ENCODE data around the gene STOML1. TPM values are rescaled to one million over a fixed set of nuclear protein-coding genes. Genes with fewer than 3 reads are reported as not detected.

STOML1 gene
- total RNA-seq, 1 experiment from 2014 or later: 5.4 TPM

DNA sequence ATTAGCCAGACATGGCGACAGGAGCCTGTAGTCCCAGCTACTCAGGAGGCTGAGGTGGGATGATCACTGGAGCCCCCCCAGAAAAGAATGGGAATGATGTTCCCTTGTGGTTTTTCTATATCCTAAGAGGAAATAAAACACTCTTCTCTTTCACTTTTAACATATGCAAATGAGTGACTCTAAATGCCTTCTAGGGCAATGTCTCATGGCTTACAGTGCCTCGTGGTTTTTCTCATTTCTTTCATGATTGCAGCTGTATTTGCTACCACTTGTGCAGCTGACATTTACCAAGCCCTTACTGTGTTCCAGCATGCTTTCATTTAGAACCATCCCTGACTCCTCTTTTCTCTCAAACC lies 26.4 kb downstream of the STOML1 start:
- no peak overlapping the region for H3K27ac Mint-ChIP-seq
- ATAC-seq (no peak), DNase-seq (ENCODE audit: low spot score) (no peak)
- H3K9me3 Mint-ChIP-seq: no peaks in the 10 kb centered on the region
- TF ChIP-seq FOXP1 (CRISPR knock-in tag; IDR thresholded peaks at IDR 0.05; ENCODE audit: borderline replicate concordance): no peak
- no peak for TF ChIP-seq MAX (CRISPR knock-in tag; IDR thresholded peaks at IDR 0.05)
- no peak for TF ChIP-seq ZNF423 (CRISPR knock-in tag; IDR thresholded peaks at IDR 0.05)
- TF ChIP-seq, protein P1, sequence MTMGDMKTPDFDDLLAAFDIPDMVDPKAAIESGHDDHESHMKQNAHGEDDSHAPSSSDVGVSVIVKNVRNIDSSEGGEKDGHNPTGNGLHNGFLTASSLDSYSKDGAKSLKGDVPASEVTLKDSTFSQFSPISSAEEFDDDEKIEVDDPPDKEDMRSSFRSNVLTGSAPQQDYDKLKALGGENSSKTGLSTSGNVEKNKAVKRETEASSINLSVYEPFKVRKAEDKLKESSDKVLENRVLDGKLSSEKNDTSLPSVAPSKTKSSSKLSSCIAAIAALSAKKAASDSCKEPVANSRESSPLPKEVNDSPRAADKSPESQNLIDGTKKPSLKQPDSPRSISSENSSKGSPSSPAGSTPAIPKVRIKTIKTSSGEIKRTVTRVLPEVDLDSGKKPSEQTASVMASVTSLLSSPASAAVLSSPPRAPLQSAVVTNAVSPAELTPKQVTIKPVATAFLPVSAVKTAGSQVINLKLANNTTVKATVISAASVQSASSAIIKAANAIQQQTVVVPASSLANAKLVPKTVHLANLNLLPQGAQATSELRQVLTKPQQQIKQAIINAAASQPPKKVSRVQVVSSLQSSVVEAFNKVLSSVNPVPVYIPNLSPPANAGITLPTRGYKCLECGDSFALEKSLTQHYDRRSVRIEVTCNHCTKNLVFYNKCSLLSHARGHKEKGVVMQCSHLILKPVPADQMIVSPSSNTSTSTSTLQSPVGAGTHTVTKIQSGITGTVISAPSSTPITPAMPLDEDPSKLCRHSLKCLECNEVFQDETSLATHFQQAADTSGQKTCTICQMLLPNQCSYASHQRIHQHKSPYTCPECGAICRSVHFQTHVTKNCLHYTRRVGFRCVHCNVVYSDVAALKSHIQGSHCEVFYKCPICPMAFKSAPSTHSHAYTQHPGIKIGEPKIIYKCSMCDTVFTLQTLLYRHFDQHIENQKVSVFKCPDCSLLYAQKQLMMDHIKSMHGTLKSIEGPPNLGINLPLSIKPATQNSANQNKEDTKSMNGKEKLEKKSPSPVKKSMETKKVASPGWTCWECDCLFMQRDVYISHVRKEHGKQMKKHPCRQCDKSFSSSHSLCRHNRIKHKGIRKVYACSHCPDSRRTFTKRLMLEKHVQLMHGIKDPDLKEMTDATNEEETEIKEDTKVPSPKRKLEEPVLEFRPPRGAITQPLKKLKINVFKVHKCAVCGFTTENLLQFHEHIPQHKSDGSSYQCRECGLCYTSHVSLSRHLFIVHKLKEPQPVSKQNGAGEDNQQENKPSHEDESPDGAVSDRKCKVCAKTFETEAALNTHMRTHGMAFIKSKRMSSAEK (CRISPR knock-in tag; IDR thresholded peaks at IDR 0.05; ENCODE audit: borderline replicate concordance): no peak
- TF ChIP-seq RELA (CRISPR knock-in tag; IDR thresholded peaks at IDR 0.05; ENCODE audit: borderline replicate concordance): no peak
- TF ChIP-seq TP53 (CRISPR knock-in tag; IDR thresholded peaks at IDR 0.05): no peak
- TF ChIP-seq GABPB1 (CRISPR knock-in tag; IDR thresholded peaks at IDR 0.05): no peak
- no peak for TF ChIP-seq ZNF232 (CRISPR knock-in tag; IDR thresholded peaks at IDR 0.05)
- TF ChIP-seq KAT7 (CRISPR knock-in tag; IDR thresholded peaks at IDR 0.05; ENCODE audit: borderline replicate concordance): no peak
- POLR2A ChIA-PET: interaction anchor here (0.7 to 1.0 kb wide), 2 partner anchors 29 to 295 kb away, joined by 3 to 9 read pairs; partner anchors contain the start of gene PML
- peaks cover 27% of the 10 kb centered on the region for H3K4me1 Mint-ChIP-seq
- CTCF ChIA-PET: interaction anchor here (0.6 to 6.6 kb wide), 22 partner anchors 8 to 887 kb away, joined by 3 to 93 read pairs (median 5); partner anchors contain the start of gene LOXL1
- H3K27me3 Mint-ChIP-seq (ENCODE audit: low read depth): no peaks in the 10 kb centered on the region
- H3K36me3 Mint-ChIP-seq: no peaks in the 10 kb centered on the region
- H3K4me3 Mint-ChIP-seq: 0 out of 2 replicates have a peak overlapping the region, but pooled peaks have one; percentile 38

- POLR2A ChIA-PET: interaction anchor here (0.7 to 1.0 kb wide), 3 partner anchors 29 to 295 kb away, joined by 3 to 9 read pairs (median 3); partner anchors contain the start of gene PML
- H3K27me3 Mint-ChIP-seq (ENCODE audit: low read depth): no peaks in the 10 kb centered on the region
- H3K4me1 Mint-ChIP-seq: peaks cover 27% of the 10 kb centered on the region
- H3K4me3 Mint-ChIP-seq: peak overlapping the region; percentile 50
- CTCF ChIA-PET: interaction anchor here (0.6 to 6.6 kb wide), 29 partner anchors 8 to 887 kb away, joined by 3 to 93 read pairs (median 5); partner anchors contain the start of genes LOXL1 and PML
- no peaks in the 10 kb centered on the region for H3K9me3 Mint-ChIP-seq
- no peaks in the 10 kb centered on the region for H3K36me3 Mint-ChIP-seq
- ATAC-seq (peak; percentile 57), DNase-seq (ENCODE audit: low spot score) (peak; percentile 56)
- no peak overlapping the region for H3K27ac Mint-ChIP-seq
- TF ChIP-seq, protein P2, sequence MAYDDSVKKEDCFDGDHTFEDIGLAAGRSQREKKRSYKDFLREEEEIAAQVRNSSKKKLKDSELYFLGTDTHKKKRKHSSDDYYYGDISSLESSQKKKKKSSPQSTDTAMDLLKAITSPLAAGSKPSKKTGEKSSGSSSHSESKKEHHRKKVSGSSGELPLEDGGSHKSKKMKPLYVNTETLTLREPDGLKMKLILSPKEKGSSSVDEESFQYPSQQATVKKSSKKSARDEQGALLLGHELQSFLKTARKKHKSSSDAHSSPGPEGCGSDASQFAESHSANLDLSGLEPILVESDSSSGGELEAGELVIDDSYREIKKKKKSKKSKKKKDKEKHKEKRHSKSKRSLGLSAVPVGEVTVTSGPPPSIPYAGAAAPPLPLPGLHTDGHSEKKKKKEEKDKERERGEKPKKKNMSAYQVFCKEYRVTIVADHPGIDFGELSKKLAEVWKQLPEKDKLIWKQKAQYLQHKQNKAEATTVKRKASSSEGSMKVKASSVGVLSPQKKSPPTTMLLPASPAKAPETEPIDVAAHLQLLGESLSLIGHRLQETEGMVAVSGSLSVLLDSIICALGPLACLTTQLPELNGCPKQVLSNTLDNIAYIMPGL (CRISPR knock-in tag; IDR thresholded peaks at IDR 0.05): no peak; the same call in 1 of the 2 replicates
- TF ChIP-seq GABPB1 (CRISPR knock-in tag; IDR thresholded peaks at IDR 0.05) (no peak), SOX15 (CRISPR knock-in tag; IDR thresholded peaks at IDR 0.05) (no peak), ZNF281 (CRISPR knock-in tag; IDR thresholded peaks at IDR 0.05) (no peak), SMAD4 (CRISPR knock-in tag; IDR thresholded peaks at IDR 0.05) (no peak), FOXP1 (CRISPR knock-in tag; IDR thresholded peaks at IDR 0.05; ENCODE audit: borderline replicate concordance) (no peak; the same call in 1 of the 2 replicates), NFATC4 (CRISPR knock-in tag; IDR thresholded peaks at IDR 0.05) (no peak), TP53 (CRISPR knock-in tag; IDR thresholded peaks at IDR 0.05) (no peak), ZNF263 (CRISPR knock-in tag; IDR thresholded peaks at IDR 0.05; ENCODE audit: low read depth) (no peak), CREM (CRISPR knock-in tag; IDR thresholded peaks at IDR 0.05) (0 out of 2 replicates have a peak, but pooled peaks have one; percentile 17), ZBTB21 (CRISPR knock-in tag; IDR thresholded peaks at IDR 0.05; ENCODE audit: borderline replicate concordance) (0 out of 2 replicates have a peak, but pooled peaks have one; percentile 7), ZNF317 (CRISPR knock-in tag; IDR thresholded peaks at IDR 0.05; ENCODE audit: borderline replicate concordance, low read depth) (no peak), ZNF416 (CRISPR knock-in tag; IDR thresholded peaks at IDR 0.05) (no peak)
- TF ChIP-seq, protein P3, sequence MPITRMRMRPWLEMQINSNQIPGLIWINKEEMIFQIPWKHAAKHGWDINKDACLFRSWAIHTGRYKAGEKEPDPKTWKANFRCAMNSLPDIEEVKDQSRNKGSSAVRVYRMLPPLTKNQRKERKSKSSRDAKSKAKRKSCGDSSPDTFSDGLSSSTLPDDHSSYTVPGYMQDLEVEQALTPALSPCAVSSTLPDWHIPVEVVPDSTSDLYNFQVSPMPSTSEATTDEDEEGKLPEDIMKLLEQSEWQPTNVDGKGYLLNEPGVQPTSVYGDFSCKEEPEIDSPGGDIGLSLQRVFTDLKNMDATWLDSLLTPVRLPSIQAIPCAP (CRISPR knock-in tag; IDR thresholded peaks at IDR 0.05): no peak
- TF ChIP-seq, protein P4, sequence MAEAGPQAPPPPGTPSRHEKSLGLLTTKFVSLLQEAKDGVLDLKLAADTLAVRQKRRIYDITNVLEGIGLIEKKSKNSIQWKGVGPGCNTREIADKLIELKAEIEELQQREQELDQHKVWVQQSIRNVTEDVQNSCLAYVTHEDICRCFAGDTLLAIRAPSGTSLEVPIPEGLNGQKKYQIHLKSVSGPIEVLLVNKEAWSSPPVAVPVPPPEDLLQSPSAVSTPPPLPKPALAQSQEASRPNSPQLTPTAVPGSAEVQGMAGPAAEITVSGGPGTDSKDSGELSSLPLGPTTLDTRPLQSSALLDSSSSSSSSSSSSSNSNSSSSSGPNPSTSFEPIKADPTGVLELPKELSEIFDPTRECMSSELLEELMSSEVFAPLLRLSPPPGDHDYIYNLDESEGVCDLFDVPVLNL (CRISPR knock-in tag; IDR thresholded peaks at IDR 0.05; ENCODE audit: borderline replicate concordance, low read depth): no peak
Observed at GRCh38 chr15:73965094-73965757, 26.9 kb downstream of the STOML1 start.

Measured in WTC11 (cell line).